Left kidney (tissue), 2 donors: ENCODE measurements around the gene PHRF1. TPM values are rescaled to one million over a fixed set of nuclear protein-coding genes. Genes with fewer than 3 reads are reported as not detected.
"Not testable (repeated sequence)": the region's sequence is repeated elsewhere in the genome, so short reads cannot be mapped to it uniquely, and the experiment has no call there.

ENCODE experiments used
- DNase-seq: peaks from one replicate; pipeline ENCODE4 v3.0.0-alpha.2; 2013
- polyA plus RNA-seq: library from polyadenylated mRNA; unstranded; fragments of 120-200 nt; gene quantifications from one replicate; pipeline ENCODE4 v1.2.1, GENCODE V29; 2013; ENCODE audit not compliant: insufficient read length

PHRF1 gene
- polyA plus RNA-seq, 1 donor: 20.6 TPM

DNA sequence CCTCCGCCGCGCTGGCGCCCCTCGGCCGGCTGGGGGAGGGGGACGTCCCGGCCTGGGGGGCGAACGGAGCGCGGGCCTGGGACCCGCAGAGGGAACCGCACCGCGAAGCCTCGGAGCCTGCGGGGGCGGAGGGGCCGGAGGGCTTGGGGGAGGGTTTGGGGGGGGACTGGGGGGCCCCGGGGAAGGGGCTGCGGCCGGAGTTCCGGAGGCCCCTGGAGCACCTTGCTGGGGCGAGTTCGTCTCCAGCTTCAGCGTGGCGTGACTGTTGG is 51.0 kb downstream of the PHRF1 start:
- no peak for DNase-seq

DNA sequence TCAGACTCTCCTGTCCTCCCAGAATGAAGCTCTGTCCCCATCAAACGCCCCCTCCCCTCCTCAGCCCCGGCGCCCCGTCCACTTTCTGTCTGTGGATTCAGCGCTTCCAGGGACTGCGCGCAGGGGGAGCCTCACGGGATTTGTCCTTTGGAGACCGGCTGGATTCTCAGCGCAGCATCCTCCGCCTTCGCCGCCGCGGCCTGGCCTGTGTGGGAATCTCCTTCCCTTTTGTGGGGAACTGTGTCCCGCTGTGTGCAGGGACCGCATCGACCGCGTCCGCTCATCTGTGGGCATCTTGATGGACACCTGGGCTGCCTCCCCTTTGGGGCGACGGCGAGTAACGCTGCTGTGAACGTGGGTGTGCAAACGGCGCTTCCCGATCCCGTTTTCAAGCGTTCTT is 51.8 kb downstream of the PHRF1 start:
- DNase-seq: no peak

DNA sequence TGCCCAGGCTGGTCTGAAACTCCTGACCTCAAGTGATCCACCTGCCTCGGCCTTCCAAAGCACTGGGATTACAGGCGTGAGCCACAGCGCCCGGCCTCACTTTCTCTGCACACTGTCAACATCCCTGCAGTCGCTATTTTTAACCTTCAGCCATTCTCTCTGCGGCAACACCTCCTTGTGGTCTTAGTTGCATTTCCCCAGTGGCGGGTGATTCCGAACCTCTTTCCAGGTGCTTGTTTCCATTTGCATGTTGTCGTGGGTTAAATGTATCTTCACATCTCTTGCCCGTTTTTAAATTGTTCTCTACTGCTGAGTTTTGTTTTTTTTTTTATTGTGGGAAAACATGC is 52.9 kb downstream of the PHRF1 start:
- no peak for DNase-seq

DNA sequence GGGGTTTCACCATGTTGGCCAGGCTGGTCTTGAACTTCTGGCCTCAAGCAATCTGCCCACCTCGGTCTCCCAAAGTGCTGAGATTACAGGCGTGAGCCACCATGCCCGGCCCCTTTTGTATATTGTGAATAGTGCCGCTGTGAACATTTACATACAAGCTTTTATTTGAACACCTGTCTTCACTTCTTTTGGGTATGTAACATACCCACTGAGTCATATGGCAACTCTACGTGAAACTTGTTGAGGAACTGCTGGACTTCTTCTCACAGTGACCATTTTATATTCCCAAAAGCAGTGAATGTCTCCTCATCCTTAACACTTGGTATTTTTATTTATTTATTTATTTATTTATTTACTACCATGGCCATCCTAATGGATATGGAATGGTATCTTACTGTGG is 54.6 kb downstream of the PHRF1 start:
- DNase-seq: no peak

DNA sequence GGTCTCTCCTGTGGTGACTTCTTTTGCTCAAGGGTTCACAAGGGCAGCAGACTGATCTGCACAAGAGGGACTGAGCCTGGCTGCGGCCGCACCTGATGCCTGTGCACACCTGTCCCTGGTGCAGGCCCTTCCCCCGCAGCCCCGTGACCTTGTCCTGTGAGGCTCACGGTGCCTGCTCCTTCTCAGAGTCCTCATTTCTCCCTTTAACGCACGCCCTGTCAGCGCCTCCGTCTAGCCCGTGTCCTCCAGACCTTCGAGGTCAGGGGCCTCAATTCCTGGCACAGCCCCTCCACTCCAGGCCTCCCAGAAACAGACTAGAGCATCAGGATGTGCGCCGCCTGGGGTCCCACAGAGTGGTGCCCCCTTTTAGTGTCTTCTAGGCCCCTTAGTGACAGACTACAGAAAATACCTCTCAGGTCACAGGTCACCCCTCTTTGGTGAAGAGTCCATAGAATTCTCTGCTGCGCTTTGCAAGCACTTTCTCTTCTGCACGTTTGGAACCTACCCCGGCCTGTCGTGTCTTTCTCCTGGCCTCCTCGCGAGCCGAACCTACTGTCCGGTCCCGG is 59.8 kb downstream of the PHRF1 start:
- no peak for DNase-seq

DNA sequence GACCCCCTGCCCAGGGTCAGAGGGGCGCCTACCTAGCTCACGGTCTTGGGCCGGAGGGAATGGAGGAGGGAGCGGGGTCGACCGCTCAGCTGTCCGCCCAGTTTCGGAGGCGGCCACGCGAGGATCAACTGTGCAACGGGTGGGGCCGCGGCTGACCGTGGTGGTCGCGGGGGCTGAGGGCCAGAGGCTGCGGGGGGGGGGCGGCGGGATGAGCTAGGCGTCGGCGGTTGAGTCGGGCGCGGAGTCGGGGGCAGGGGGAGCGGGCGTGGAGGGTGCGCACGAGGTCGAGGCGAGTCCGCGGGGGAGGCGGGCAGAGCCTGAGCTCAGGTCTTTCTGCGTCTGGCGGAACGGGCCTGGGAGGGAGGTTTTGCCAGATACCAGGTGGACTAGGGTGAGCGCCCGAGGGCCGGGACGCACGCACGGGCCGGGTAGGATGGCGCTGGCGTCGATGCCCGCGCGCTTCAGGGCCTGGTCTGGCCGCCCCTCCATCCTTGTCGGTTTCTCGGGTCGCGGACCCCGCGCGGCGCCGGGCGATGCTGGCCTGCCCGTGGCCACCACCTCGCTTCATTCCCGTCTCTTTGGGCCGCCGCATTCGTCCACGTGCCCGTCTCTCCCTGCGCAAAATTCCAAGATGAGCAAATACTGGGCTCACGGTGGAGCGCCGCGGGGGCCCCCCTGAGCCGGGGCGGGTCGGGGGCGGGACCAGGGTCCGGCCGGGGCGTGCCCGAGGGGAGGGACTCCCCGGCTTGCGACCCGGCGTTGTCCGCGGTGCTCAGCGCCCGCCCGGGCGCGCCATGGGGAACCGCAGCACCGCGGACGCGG is 60.5 kb downstream of the PHRF1 start, which contains the start of gene DRD4:
DRD4 (plus strand) TSS at position 759 of the 822 bp plus-strand sequence; CDS start at position 795, 36 bp downstream.
- no peak for DNase-seq

DNA sequence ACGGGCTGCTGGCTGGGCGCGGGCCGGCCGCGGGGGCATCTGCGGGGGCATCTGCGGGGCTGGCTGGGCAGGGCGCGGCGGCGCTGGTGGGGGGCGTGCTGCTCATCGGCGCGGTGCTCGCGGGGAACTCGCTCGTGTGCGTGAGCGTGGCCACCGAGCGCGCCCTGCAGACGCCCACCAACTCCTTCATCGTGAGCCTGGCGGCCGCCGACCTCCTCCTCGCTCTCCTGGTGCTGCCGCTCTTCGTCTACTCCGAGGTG is 61.0 kb downstream of the PHRF1 start:
- DNase-seq: no peak

DNA sequence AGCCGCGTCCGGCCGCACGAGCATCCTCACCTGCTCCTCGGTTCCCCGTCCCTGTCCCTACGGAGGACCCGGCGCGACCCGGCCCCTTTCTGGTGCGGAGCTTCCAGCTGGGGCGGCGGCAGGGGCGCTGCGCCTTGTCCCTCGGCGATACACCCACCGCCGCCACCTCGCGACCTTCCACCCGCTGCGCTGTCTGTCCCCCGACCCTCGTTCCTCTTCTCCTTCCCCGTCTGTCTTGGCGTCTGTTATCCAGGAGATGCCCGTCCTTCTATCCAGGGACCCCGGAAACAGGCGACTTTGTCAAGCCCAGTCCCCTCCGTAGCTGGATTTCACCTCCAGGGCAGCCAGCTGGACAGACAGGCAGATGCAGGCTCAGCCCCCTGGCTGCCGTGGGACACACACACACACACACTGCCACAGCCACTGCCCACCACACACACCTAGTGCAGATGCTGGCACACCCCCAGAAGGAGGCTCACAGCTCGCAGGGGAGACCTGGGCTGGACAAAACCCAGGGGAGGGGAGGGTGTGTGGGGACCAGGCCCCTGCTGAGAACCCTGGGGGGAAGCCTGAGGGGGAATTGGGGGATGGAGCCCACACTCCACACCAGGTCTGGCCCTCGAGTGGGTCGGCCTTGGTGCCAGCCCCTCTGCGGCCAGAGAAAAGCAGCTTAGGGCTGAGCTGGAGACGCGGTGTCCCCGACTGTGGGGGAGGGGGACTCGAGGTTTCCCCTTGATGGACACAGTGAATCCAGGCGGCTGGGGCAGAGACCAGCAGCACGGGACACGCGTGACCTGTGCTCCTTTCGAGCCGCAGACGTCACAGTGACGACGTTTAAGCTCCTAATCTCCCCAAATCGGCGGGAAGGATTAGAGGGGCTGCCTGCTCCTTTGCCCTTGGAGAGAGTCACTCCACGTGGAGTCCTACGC is 61.6 kb downstream of the PHRF1 start:
- no peak for DNase-seq

DNA sequence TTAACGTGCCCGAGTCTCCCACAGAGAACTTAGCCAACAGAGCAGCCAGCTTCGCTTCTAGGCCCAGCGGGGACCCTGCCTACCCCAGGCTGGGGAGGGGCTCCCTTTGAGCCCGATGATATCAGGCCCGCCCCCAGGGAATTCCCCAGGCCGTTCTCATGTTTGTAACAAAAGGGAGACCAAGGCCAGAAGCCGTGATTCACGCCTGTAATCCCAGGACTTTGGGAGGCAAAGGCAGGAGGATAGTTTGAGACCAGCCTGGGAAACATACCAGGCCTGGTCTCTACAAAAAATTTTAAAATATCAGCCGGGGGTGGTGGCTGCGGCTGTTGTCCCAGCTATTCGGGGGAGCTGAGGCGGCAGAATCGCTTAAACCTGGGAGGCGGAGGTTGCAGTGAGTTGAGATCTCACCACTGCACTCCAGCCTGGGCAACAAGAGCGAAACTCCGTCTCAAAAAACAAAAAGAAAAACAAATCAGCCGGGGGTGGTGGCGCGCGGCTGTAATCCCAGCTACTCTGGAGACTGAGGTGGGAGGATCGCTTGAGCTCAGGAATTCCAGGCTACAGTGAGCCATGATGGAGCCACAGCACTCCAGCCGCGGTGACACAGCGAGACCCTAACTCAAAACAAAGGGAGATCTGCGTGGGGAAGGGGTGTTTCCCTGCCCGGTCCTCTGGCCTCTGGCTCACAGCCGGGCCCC is 62.5 kb downstream of the PHRF1 start:
- no peak for DNase-seq

DNA sequence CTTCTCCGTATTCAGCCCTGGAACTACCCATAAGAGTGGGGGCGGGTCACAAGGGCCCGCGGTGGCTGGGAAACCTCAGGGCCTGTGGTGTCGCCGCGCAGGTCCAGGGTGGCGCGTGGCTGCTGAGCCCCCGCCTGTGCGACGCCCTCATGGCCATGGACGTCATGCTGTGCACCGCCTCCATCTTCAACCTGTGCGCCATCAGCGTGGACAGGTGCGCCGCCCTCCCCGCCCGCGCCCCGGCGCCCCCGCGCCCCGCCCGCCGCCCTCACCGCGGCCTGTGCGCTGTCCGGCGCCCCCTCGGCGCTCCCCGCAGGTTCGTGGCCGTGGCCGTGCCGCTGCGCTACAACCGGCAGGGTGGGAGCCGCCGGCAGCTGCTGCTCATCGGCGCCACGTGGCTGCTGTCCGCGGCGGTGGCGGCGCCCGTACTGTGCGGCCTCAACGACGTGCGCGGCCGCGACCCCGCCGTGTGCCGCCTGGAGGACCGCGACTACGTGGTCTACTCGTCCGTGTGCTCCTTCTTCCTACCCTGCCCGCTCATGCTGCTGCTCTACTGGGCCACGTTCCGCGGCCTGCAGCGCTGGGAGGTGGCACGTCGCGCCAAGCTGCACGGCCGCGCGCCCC is 63.2 kb downstream of the PHRF1 start:
- no peak for DNase-seq

DNA sequence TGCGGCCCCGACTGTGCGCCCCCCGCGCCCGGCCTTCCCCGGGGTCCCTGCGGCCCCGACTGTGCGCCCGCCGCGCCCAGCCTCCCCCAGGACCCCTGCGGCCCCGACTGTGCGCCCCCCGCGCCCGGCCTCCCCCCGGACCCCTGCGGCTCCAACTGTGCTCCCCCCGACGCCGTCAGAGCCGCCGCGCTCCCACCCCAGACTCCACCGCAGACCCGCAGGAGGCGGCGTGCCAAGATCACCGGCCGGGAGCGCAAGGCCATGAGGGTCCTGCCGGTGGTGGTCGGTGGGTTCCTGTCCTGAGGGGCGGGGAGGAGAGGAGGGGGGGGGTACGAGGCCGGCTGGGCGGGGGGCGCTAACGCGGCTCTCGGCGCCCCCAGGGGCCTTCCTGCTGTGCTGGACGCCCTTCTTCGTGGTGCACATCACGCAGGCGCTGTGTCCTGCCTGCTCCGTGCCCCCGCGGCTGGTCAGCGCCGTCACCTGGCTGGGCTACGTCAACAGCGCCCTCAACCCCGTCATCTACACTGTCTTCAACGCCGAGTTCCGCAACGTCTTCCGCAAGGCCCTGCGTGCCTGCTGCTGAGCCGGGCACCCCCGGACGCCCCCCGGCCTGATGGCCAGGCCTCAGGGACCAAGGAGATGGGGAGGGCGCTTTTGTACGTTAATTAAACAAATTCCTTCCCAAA is 63.9 kb downstream of the PHRF1 start:
- no peak for DNase-seq

DNA sequence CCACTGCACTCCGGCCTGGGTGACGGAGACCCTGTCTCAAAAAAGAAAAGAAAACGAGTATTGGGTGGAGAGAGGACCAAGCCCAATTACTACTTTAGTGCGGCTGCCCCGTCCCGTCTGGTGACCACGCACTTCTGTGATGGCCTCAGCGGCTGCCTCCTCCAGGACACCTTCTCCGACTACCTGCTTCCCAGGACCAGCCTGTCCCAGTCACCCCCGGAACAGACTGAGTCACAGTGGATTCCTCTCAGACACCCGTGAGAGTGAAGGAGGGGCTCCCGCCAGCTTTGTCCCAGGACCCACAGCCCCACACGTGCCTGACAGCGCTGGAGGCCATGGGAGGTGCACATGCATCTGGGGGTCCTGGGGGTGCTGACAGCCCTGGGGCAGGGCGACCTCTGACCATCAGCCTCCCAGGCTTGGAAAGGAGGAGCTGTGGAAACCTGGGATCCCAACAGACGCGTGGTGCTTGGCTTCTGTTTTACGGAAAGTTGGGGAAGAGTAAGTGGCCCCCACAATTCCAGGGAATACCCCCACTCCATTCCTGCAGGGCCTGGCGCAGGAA is 65.6 kb downstream of the PHRF1 start:
- DNase-seq: no peak

DNA sequence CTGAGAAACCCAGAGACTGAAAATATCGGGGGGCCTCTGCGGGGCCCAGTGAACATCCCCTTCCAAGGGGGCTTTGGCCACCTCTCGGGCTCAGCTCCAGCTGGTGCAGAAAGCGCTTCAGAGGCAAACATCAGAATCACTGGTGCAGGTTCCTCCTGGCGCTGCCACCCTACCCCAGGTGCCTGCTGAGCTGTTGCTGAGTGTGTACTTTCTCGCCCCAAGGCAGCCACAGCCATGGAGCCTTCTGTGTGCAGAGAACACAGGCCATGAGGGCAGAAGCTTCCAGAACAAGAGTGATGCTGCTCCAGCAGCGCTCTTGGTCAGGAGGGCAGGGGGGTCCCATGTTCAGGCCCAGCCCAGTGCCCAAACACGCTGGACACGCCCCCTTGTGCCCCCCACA is 67.1 kb downstream of the PHRF1 start:
- no peak for DNase-seq

DNA sequence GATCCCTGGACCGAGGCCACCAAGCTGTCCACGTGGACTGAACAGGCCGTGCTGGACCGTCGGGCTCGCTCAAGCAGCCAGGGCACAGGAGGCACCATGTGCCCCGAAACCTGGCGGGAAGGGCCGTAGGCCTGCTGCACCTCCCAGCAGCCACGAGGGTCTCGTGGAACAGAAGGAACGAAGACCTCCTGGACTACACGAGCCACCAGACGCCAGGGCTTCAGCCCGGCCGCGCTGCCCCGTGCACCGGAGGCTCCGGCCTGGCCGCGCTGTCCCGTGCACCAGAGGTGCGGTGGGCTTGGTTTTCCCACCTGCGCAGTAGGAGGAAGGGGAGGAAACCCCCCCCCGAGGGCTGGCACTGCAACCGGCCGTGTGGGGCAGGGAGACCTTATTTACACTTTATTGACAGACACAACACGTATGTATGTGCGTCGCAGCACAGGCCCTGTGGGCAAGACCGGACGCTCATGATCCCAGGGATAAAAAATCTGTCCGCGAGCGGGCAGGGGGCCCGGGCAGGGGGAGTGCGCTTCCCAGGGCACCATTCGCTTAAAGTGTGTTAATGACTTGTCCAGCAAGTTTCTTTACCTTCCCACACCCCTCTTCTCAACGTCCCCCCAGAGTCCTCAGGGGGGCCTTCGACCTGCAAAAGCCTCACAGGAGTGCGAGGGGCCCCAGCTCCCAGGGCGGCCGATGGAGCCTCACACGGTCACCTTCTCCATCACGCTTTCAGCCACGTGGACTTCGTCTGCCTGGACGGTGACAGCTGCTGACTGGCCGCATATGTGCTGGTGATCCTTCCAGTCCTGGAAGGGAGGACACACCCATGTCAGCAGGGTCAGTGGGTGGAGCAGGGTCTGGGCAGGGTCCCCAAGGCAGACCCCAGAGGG is 67.8 kb downstream of the PHRF1 start:
- no peak for DNase-seq

DNA sequence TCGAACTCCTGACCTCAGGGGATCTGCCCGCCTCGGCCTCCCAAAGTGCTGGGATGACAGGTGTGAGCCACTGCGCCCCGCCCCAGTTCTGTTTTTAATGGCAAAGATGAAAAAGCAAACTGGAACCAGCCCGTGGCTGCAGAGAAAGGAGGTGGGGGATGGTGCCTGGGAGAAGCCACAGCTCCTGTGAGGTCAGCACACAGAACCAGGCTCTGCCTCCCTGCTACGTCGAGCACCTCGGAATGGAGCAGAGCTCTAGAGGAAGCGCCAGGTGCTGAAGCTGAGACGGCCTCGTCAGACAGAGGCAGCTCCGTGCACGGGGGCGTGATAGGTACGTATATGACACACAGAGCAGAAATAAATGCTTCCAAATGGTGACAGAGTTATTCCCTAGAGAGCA is 69.3 kb downstream of the PHRF1 start:
- no peak for DNase-seq

DNA sequence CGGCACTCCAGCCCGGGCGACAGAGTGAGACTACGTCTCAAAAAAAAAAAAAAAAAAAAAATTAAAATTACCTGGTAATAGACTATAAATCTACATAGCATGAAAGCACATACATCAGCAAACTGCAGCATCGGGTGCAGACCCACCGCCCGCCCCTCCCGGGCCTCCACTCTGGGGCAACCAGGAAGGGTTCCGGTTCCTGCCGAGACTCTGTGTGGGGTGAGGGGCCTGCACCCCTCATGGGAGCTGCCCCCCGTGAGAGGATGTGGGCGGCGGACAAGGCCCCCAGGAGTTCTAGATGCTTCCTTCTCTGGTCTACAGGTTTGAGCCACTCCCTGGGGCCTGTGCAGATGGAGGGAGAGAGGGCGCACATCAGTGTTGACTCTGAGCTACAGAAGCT is 69.9 kb downstream of the PHRF1 start:
- no peak for DNase-seq

DNA sequence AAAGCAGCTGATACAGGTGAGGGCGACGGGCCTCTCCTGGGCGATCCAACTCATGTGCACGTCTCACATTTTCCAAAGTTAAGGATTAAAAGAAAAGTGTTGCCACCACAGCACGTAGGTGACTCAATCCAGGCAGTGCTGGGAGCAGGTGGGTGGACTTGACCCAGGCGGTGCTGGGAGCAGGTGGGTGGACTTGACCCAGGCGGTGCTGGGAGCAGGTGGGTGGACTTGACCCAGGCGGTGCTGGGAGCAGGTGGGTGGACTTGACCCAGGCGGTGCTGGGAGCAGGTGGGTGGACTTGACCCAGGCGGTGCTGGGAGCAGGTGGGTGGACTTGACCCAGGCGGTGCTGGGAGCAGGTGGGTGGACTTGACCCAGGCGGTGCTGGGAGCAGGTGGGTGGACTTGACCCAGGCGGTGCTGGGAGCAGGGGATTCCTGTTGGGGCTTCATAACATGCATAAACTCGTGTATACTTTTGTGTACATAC is 71.4 kb downstream of the PHRF1 start:
- not testable (repeated sequence) for DNase-seq

DNA sequence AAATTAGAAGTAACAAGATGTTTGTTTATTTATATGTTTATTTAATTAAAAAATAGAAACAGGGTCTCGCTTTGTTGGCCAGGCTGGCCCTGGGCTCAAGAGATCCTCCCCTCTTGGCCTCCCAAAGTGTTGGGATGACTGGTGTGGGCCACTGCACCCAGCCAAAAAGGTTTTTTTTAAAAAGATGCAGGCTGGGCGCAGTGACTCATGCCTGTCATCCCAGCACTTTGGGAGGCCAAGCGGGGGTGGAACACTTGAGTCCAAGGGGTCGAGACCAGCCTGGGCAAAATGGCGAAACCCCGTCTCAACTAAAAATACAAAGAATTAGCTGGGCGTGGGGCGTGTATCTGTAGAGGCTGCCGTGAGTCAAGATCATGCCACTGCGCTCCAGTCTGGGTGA is 74.2 kb downstream of the PHRF1 start:
- no peak for DNase-seq

DNA sequence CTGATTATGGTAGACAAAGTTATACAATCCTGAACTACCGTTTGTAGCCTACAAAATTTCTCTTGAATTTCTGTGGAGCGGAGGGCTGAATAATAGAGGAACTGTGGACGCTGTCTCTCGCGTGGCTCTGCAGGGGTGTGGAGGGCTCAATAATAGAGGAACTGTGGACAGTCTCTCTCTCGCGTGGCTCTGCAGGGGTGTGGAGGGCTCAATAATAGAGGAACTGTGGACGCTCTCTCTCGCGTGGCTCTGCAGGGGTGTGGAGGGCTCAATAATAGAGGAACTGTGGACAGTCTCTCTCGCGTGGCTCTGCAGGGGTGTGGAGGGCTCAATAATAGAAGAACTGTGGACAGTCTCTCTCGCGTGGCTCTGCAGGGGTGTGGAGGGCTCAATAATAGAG is 76.9 kb downstream of the PHRF1 start:
- DNase-seq: not testable (repeated sequence)

DNA sequence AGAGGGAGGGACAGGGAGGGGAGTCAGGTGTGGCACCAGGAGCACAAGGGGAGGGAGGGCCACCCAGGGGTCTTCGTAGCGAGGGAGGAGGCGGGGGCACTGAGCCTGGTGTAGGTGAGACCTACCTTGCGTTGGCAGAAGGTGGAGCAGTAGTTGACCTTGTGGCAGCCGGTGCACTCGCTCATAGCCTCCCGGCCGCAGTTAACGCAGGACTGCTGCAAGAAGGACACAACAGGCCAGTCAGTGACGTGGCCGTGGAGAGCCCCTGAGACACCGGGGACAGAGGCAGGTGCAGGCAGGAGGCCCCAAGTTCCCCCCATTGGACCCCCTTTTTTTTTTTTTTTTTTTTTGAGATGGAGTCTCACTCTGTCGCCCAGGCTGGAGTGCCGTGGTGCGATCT is 77.6 kb downstream of the PHRF1 start:
- no peak for DNase-seq
